Lower leg skin (tissue), 3 donors: ENCODE data around the gene MYO1C.

Experiments used
- CTCF ChIP-seq, 3 donors: fragments of 450-650 bp; IDR thresholded peaks; one replicate each; pipeline ENCODE4 v1.5.1; 2016; ENCODE audit warnings: antibody characterized with exemption in 3 of 3, mild to moderate bottlenecking in 3 of 3, moderate library complexity in 2 of 3
- POLR2A ChIP-seq, 2 donors: fragments of 450-650 bp; IDR thresholded peaks; one replicate each; pipeline ENCODE4 v1.6.1; 2016 to 2017; ENCODE audit warnings: antibody characterized with exemption in 2 of 2, mild to moderate bottlenecking in 1 of 2, moderate library complexity in 1 of 2

DNA sequence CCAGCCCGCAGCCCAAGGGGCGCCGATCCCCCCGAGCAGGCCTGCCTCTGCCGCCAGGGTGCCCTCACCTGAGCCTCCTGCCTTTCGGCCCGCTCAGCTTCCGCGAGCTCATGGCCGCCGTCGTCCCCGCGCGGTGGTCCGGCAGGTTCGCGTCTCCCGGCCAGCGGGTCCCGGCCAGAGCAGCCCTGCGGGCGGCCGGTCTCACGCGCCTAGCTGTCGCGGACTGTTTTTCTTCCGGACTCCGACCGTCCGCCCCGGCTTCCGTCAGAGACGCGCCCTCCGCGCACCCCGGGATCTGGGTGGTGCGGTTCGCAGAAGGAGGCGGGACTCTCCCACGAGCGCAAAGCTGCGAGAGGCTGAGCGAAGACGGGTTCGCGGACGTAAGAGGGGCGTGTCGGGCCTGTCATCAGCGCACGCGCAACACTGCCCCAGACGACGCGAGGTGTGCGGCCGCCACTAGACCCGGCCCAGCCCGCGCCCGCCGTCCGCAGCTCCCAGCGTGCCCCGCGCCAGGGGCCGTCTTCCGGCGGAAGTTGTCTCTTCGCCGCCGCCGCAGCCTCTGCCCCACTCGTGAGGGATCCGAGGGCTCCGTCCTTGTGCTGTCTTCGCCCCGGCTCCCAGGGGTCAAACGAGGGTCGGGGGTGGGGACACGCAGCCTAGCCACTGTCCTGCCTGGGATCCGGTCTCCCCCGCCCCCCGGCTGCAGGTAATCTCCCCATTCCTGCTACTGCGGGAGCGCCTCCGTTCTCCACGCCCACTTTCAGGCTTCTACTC, 24.1 kb upstream of the MYO1C start, which contains the start of gene INPP5K:
- TF ChIP-seq POLR2A (IDR thresholded peaks at IDR 0.05) (no peak), CTCF (IDR thresholded peaks at IDR 0.05) (no peak)
